ENCODE results near the gene RIMS1. TPM values are rescaled to one million over a fixed set of nuclear protein-coding genes. Genes with fewer than 3 reads are reported as not detected.

RIMS1 gene
- total and polyA plus RNA-seq, 9 of the 15 experiments (the other 6 are each of a cell fraction or from before 2014, with no cell fraction given), result not detected

- Histone ChIP-seq H3K4me1 (replicated peaks in 1 of 2; ENCODE audit: control insufficient read depth in 2 of 2, insufficient read depth in 2 of 2, low read length in 2 of 2) (peaks cover 0 to 8% of the 10 kb centered on the region in 2 experiments; a peak in 1 of 5 replicates), H3K9ac (ENCODE audit: insufficient read depth in 1 of 2, low read depth in 2 of 2, low read length in 2 of 2) (no peak overlapping the region), H3K9me1 (ENCODE audit: control insufficient read depth, insufficient read depth, low read length) (no peaks in the 10 kb centered on the region), H3K36me3 (ENCODE audit: control insufficient read depth, insufficient read depth, low read length) (no peaks in the 10 kb centered on the region), H3K9me3 (replicated peaks; ENCODE audit: control insufficient read depth, insufficient read depth, low read depth, low read length) (no peaks in the 10 kb centered on the region), H3K4me3 (no peak overlapping the region), H3K27ac (ENCODE audit: extremely low read depth, low read depth, low read length) (no peak overlapping the region), H3K79me2 (ENCODE audit: control insufficient read depth, insufficient read depth, low read length) (no peaks in the 10 kb centered on the region), H3K4me2 (ENCODE audit: insufficient read depth, low read length) (no peak overlapping the region), H2AFZ (ENCODE audit: low read depth, low read length) (no peak overlapping the region), H3K27me3 (ENCODE audit: control insufficient read depth in 2 of 2, insufficient read depth in 2 of 2, low read length in 2 of 2) (peaks cover 0 to 9% of the 10 kb centered on the region in 2 experiments; a peak in 2 of 5 replicates), H4K20me1 (replicated peaks; ENCODE audit: control insufficient read depth, insufficient read depth, low read length) (no peaks in the 10 kb centered on the region)
- ChIA-PET CTCF (ENCODE audit: low intra/inter-chr PET ratio) (no interaction called here), POLR2A (interaction anchor here (0.7 kb wide), 1 partner anchor 10 kb away, joined by 3 read pairs; no protein-coding TSS in a partner anchor)
- DNase-seq (ENCODE audit: extremely low read depth in 1 of 4, low spot score in 3 of 4), result peak in 1 of 4 experiments; percentile 2
- ATAC-seq, result peak; percentile 29; the same call in 1 of the 3 replicates
- no peak for FAIRE-seq
- intact Hi-C loops (cut with micrococcal nuclease) (no loop called here), in situ Hi-C loops (cut with MboI) (no loop called here)
- 9% methylated on average over 65 of the region's 100 CpGs for WGBS (ENCODE audit: insufficient coverage, low coverage, missing lambda C conversion rate)
- BruUV-seq (replicated peaks), result no TSS peak
- TF ChIP-seq ZNF277 (CRISPR knock-in tag; IDR thresholded peaks at IDR 0.05; ENCODE audit: borderline replicate concordance), result no peak
- no peak for TF ChIP-seq ZBTB2 (IDR thresholded peaks at IDR 0.05)
- TF ChIP-seq CGGBP1 (CRISPR knock-in tag; IDR thresholded peaks at IDR 0.05), result no peak
- no peak for TF ChIP-seq ARID2 (IDR thresholded peaks at IDR 0.05)
- no peak for TF ChIP-seq RNF2 (IDR thresholded peaks at IDR 0.05)
- no peak for TF ChIP-seq ZNF23 (CRISPR knock-in tag; IDR thresholded peaks at IDR 0.05)
- no peak for TF ChIP-seq NFE2 (IDR thresholded peaks at IDR 0.05; ENCODE audit: low read depth)
- TF ChIP-seq RB1 (IDR thresholded peaks at IDR 0.05; ENCODE audit: low read depth), result no peak
- no peak for TF ChIP-seq ZNF407 (IDR thresholded peaks at IDR 0.05; ENCODE audit: low read depth)
- no peak for TF ChIP-seq CC2D1A (IDR thresholded peaks at IDR 0.05)
- TF ChIP-seq BRD9 (IDR thresholded peaks at IDR 0.05; ENCODE audit: low read depth, partially characterized antibody), result no peak
Measured at GRCh38 chr6:72182337-72183246, 296.2 kb downstream of the RIMS1 start.
